ENCODE results near the gene CROCC2.
A peak's percentile ranks its signal among the peaks of the same experiment; 100 is the strongest.

The CROCC2 gene

DNA sequence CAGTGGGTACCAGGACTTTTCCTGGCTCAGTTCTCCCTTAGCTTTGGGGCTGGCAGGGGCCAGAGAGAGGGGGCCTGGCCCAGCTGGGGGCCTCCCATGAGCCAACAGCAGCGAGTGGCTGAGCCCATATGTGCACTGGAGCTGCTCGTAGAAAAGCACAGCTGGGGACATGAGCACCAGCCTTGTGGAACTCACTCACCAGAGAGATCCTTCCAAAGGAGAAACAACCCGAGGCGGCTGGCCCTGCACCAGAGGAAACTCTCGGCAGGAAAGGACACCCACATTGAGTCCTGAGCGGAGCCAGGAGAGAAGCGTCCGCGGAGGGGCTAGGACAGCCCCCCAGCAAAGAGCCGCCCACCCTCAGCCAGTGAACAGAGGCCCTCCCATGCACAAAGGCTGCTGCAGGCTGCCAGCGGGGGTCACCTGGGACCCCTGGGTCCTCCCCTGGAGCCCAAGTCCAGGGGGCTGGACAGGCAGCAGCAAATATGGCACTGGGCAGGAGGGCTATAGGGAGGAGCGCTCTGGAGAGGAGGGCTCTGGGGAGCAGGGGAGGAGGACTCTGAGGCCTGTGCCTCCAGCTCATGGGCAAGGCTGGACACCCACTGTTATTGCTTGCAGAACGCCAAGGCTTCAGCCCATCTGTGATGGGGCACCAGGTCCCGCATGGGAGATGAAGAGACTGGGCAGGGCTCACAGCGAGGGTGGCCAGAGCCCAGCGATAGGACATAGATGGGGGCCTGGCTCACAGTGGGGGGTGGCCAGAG is 50.2 kb downstream of the CROCC2 start:
- H3K9me3 ChIP-seq, result no peaks in the 10 kb centered on the region
- H3K27me3 ChIP-seq, result 0 out of 2 replicates have a peak, but pooled peaks cover 2% of the 10 kb centered on the region
- peak overlapping the region; percentile 30 for H3K4me2 ChIP-seq
- no peak overlapping the region for H3K27ac ChIP-seq
- no peaks in the 10 kb centered on the region for H3K36me3 ChIP-seq
- H3K4me1 ChIP-seq, result peaks cover 67% of the 10 kb centered on the region
- TF ChIP-seq Cebpa-rat (IDR thresholded peaks at IDR 0.05), result no peak
- no peaks in the 10 kb centered on the region for H4K20me1 ChIP-seq
- no peak overlapping the region for H3K4me3 ChIP-seq
- no peak overlapping the region for H3K9ac ChIP-seq

GRCh38 chr2:240956935-240957655 is 51.0 kb downstream of the CROCC2 start:
- peak overlapping the region; percentile 66 for H3K4me2 ChIP-seq
- H3K9ac ChIP-seq, result peak overlapping the region; percentile 50; the same call in 1 of the 2 replicates
- no peak overlapping the region for H3K4me3 ChIP-seq
- H3K27ac ChIP-seq, result 0 out of 2 replicates have a peak overlapping the region, but pooled peaks have one; percentile 64
- no peaks in the 10 kb centered on the region for H4K20me1 ChIP-seq
- H3K4me1 ChIP-seq, result peaks cover 74% of the 10 kb centered on the region
- H3K27me3 ChIP-seq, result 0 out of 2 replicates have a peak, but pooled peaks cover 2% of the 10 kb centered on the region
- H3K9me3 ChIP-seq, result no peaks in the 10 kb centered on the region
- H3K36me3 ChIP-seq, result no peaks in the 10 kb centered on the region
- no peak for TF ChIP-seq Cebpa-rat (IDR thresholded peaks at IDR 0.05)

DNA sequence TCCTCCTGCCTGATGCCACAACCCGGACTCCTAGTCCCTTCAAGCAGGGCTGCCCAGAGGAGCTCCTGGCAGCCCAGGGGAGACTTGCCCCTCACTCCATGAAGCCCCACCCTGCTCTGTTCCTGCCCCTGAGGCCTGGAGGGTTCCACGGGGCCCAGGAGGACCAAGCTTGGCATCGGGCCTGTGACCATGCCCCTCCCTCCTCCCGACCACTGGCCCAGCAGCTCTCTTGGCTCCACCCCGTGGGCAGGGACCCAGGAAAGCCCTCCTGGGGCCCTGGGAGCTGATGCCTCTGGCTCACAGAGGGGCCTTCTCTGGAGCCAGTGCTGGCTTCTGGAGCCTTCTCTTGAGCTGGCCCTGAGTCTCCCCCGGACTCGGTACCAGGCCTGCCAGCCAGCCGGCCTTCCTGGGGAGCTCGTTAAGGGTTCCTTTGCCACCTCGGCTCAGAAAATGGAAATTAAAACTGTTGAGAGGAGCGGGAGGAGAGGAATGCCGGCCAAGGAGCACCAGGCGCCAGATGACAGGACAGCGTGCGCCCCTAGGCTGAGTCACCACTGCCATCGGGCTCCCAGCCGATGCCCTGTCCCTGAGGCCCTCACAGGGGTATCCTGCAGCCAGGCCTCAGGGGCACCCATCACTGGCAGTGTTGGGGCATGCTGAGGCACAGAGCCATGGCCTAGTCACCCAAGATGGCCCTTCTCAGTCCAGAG is 51.7 kb downstream of the CROCC2 start:
- Histone ChIP-seq H3K9ac (peak overlapping the region; percentile 50), H3K4me1 (peaks cover 81% of the 10 kb centered on the region), H3K9me3 (no peaks in the 10 kb centered on the region), H3K4me3 (no peak overlapping the region), H3K27me3 (0 out of 2 replicates have a peak, but pooled peaks cover 2% of the 10 kb centered on the region), H3K27ac (peak overlapping the region; percentile 64), H4K20me1 (no peaks in the 10 kb centered on the region), H3K36me3 (no peaks in the 10 kb centered on the region), H3K4me2 (peak overlapping the region; percentile 66)
- no peak for TF ChIP-seq Cebpa-rat (IDR thresholded peaks at IDR 0.05)

DNA sequence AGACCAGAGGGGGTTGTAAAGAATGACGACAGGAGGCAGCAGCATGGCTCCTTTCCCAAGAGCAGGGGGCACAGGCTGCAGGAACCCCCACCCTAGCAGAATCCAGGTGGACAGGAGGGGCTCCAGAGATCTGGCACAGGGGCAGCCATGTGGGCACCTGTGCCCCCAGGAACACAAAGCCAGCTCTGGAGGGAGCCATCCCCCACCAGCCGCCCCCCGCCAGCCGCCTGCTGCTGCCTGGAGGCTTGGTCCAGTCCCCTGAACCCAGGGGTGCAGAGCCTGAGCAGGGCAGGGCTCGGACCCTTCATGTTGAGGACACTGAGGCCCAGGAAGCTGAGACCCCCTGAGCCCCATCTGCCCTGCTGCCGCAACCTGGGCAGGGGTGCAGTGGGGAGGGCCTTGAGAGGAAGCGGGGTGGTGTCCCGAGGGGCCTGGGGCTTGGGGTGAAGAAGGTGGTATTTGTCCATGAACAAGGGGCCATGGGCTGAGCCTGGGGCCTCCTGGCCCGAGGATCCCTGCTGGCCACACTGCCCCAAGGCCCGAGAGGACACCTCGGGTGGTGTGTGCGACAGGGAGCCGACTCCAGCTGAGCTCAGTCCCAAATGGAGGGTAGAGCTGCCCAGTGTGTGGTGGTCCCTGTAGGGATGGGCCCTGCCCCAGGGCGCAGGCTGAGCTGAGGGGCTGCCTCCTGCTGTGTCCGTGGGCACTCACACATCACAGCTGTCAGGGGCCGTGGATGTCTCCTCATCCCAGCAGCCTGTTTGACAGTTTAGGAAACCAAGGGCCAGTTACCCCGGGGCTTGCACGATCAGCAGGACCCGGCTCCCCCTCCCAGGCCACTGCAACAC is 52.5 kb downstream of the CROCC2 start:
- Histone ChIP-seq H3K4me2 (peak overlapping the region; percentile 66), H3K4me3 (no peak overlapping the region), H3K4me1 (peaks cover 85% of the 10 kb centered on the region), H3K27ac (peak overlapping the region; percentile 64), H3K36me3 (no peaks in the 10 kb centered on the region), H3K9ac (peak overlapping the region; percentile 50; the same call in 1 of the 2 replicates), H3K27me3 (0 out of 2 replicates have a peak, but pooled peaks cover 2% of the 10 kb centered on the region), H4K20me1 (no peaks in the 10 kb centered on the region), H3K9me3 (no peaks in the 10 kb centered on the region)
- no peak for TF ChIP-seq Cebpa-rat (IDR thresholded peaks at IDR 0.05)

GRCh38 chr2:240959214-240959940 is 53.2 kb downstream of the CROCC2 start:
- H3K4me3 ChIP-seq, result no peak overlapping the region
- no peak for TF ChIP-seq Cebpa-rat (IDR thresholded peaks at IDR 0.05)
- no peak overlapping the region for H3K9ac ChIP-seq
- H3K27ac ChIP-seq, result peak overlapping the region; percentile 64; the same call in 1 of the 2 replicates
- H3K9me3 ChIP-seq, result no peaks in the 10 kb centered on the region
- H3K4me2 ChIP-seq, result peak overlapping the region; percentile 66
- no peaks in the 10 kb centered on the region for H3K36me3 ChIP-seq
- 0 out of 2 replicates have a peak, but pooled peaks cover 2% of the 10 kb centered on the region for H3K27me3 ChIP-seq
- H3K4me1 ChIP-seq, result peaks cover 81% of the 10 kb centered on the region
- no peaks in the 10 kb centered on the region for H4K20me1 ChIP-seq

DNA sequence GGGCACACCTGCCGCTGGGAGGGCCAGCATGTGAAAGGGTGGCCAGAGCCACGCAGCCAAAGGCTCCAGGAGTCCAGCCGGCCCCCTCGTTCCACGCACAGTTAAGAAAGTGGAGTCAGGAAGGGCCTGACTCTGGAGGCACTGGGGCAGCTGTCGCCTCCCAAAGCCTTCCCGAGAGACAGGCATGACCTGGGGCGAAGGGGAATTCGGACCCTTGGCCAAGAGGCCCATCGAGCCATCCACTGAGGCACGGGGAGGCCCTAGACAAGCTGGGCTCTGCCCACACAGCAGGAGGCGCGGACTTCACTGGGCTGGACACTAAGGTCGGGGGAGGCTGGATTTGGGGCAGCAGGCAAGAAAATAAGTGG is 53.8 kb downstream of the CROCC2 start:
- H3K36me3 ChIP-seq, result no peaks in the 10 kb centered on the region
- no peaks in the 10 kb centered on the region for H3K27me3 ChIP-seq
- no peaks in the 10 kb centered on the region for H4K20me1 ChIP-seq
- H3K4me2 ChIP-seq, result peak overlapping the region; percentile 66; the same call in 1 of the 2 replicates
- H3K27ac ChIP-seq, result no peak overlapping the region
- H3K9ac ChIP-seq, result no peak overlapping the region
- H3K4me3 ChIP-seq, result no peak overlapping the region
- H3K4me1 ChIP-seq, result peaks cover 76% of the 10 kb centered on the region
- no peak for TF ChIP-seq Cebpa-rat (IDR thresholded peaks at IDR 0.05)
- H3K9me3 ChIP-seq, result no peaks in the 10 kb centered on the region

GRCh38 chr2:240960309-240960970 is 54.3 kb downstream of the CROCC2 start:
- H3K4me3 ChIP-seq, result no peak overlapping the region
- no peaks in the 10 kb centered on the region for H3K9me3 ChIP-seq
- no peak overlapping the region for H3K9ac ChIP-seq
- H3K4me2 ChIP-seq, result peak overlapping the region; percentile 37; the same call in 1 of the 2 replicates
- no peak overlapping the region for H3K27ac ChIP-seq
- no peaks in the 10 kb centered on the region for H4K20me1 ChIP-seq
- peaks cover 73% of the 10 kb centered on the region for H3K4me1 ChIP-seq
- TF ChIP-seq Cebpa-rat (IDR thresholded peaks at IDR 0.05), result no peak
- no peaks in the 10 kb centered on the region for H3K36me3 ChIP-seq
- no peaks in the 10 kb centered on the region for H3K27me3 ChIP-seq

Measured in BLaER1 (cell line).